A549 (cell line): Measurements from ENCODE around the gene DERL3.

ENCODE experiments used
- CEBPB ChIP-seq, 2 experiments: fragments of >200 bp in 1 of 2; sonication (Bioruptor Twin) in 1 of 2; formaldehyde crosslinking in 1 of 2; IDR thresholded peaks; 2 replicates each; pipeline ENCODE4 v1.6.1; 2012 to 2016
- CTCF ChIP-seq: fragments of >200 bp; sonication (Bioruptor Twin); formaldehyde crosslinking; IDR thresholded peaks from 3 replicates; pipeline ENCODE4 v1.5.1; 2016
- EHMT2 ChIP-seq: fragments of 200-600 bp; sonication (generic); IDR thresholded peaks from 2 replicates; pipeline ENCODE4 v1.6.1; 2016; ENCODE audit warnings: antibody characterized with exemption, low read depth, mild to moderate bottlenecking, moderate library complexity
- HDAC2 ChIP-seq: fragments of 200-600 bp; sonication (generic); IDR thresholded peaks from 2 replicates; pipeline ENCODE4 v1.6.1; 2016
- KDM1A ChIP-seq: fragments of 200-600 bp; sonication (generic); IDR thresholded peaks from 2 replicates; pipeline ENCODE4 v1.6.1; 2016; ENCODE audit warnings: low read depth, mild to moderate bottlenecking
- MYC ChIP-seq: IDR thresholded peaks from 2 replicates; pipeline ENCODE4 v1.6.1; 2012; ENCODE audit warnings: mild to moderate bottlenecking, inconsistent platforms, low read length, improper control_type of control experiment, borderline replicate concordance
- NFE2L2 ChIP-seq: fragments of 150-350 bp; conservative IDR thresholded peaks from 2 replicates; pipeline ENCODE4 v1.6.1; 2014; ENCODE audit warnings: low read length
- POLR2A ChIP-seq: IDR thresholded peaks from 2 replicates; pipeline ENCODE4 v1.6.1; 2012; ENCODE audit warnings: mild to moderate bottlenecking, low read length
- SMC3 ChIP-seq: fragments of >200 bp; sonication (Bioruptor Twin); formaldehyde crosslinking; IDR thresholded peaks from 3 replicates; pipeline ENCODE4 v1.6.1; 2018; ENCODE audit warnings: inconsistent platforms

GRCh38 chr22:23883658-23884057, 44.9 kb upstream of the DERL3 start:
- TF ChIP-seq POLR2A, result no peak
- TF ChIP-seq CEBPB (IDR thresholded peaks at IDR 0.05), result no peak
- TF ChIP-seq HDAC2, result no peak
- TF ChIP-seq SMC3, result no peak
- TF ChIP-seq EHMT2, result no peak
- TF ChIP-seq MYC, result no peak
- TF ChIP-seq CTCF, result no peak
- no peak for TF ChIP-seq NFE2L2
- TF ChIP-seq KDM1A, result no peak
